GM18951 (cell line): ENCODE measurements around the gene GRAMD2B.

Experiments used
- POLR2A ChIP-seq: IDR thresholded peaks from 4 replicates; pipeline ENCODE4 v1.6.1; 2011; ENCODE audit warnings: mild to moderate bottlenecking; ENCODE audit not compliant: insufficient read length, insufficient read depth; ENCODE audit errors: extremely low read depth
- in situ Hi-C: fragments of 300-500 bp; cut with MboI; formaldehyde crosslinking; loops from one replicate; pipeline ENCODE4 v1.12.0; 2022; ENCODE audit warnings: low sequenced_read_pairs, mixed read lengths, inconsistent platforms; ENCODE audit not compliant: unreplicated experiment

Gene GRAMD2B

DNA sequence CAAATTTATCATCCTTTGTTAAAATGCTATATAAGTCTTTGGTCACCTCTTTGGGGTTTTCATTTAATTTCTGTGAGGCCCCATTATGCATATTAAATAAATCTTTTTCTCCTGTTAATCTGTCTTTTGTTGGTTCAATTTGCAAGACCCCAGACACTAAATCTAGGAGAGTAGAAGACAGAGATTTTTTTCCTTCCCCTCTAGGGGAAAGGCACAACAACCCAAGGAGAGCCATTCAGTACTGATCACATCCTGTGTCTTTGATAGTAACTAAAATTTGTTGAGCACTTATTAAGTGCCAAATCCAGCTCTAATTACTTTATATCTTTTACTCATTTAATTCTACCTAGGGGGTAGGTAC is 97.4 kb downstream of the GRAMD2B start:
- in situ Hi-C loops, result no loop called here
- no peak for TF ChIP-seq POLR2A

DNA sequence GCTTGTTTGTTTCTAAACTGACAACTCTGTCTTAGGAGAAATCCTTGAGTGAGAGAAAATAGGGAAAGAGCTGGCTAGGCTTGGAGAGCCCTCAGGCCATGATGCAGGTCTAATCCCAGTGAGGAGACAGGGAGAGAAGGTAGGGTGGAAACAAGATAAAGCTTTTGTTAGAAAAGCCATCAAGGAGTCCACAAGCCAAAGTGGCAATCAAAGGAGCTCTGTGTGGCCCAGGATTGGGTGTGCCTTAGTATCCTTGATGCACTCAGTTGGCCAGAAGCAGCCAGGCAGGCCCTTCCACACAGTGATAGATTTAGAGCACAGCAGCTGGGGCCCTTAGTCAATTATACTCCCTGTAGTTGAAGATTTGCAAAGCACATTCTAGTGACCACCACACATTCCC is 97.9 kb downstream of the GRAMD2B start:
- TF ChIP-seq POLR2A, result no peak
- in situ Hi-C loops, result no loop called here

- TF ChIP-seq POLR2A, result no peak
- in situ Hi-C loops, result no loop called here
Observed at GRCh38 chr5:126523818-126524510, 100.8 kb downstream of the GRAMD2B start.

DNA sequence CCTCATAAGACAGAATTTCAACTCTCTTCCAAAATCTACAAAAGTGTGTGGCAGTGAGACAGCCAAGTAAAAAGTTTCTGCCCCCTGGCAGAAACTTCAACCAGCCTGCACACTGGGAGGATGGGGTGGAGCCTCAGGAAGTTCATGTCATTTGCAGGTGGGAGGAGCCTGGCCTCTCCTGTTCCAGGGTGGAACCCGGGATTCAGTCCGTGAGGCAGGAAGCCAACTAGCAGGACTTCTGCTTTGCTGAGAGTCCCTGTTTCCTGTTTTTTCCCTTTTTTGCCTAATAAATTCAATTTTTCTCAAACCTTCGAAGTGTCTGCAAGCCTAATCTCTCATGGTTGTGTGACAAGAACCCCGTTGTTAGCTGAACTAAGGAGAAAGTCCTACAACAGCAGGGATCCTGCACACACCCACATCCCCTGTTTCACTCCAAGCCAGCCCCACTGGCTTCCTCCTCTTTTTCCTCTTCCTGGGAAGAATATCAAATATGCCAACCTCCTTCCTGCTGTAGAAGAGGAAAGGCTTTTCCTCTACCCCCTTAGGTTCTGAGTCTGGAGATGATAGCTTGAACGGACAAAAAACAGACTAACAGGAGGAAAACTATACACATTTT is 102.5 kb downstream of the GRAMD2B start:
- no peak for TF ChIP-seq POLR2A
- in situ Hi-C loops, result no loop called here

GRCh38 chr5:126526493-126526892 is 103.3 kb downstream of the GRAMD2B start:
- in situ Hi-C loops, result no loop called here
- TF ChIP-seq POLR2A, result no peak

DNA sequence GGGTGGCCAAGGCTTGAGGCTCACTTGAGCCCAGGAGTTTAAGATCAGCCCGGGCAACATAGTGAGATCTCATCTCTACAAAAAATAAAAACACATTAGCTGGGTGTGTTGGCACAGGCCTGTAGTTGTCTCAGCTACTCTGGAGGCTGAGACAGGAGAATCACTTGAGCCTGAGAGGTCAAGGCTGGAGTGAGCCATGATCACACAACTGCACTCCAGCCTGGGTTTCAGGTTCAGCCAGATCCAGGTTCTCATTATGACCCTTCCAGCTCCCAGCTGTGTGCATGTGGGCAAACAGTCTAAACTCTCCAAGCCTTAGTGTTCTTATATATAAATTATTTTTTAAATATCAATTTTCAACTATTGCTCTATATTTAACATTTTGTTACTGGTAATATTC is 103.9 kb downstream of the GRAMD2B start:
- TF ChIP-seq POLR2A, result no peak
- in situ Hi-C loops, result no loop called here

- in situ Hi-C loops, result no loop called here
- no peak for TF ChIP-seq POLR2A
Observed at GRCh38 chr5:126527892-126528291, 104.7 kb downstream of the GRAMD2B start.

DNA sequence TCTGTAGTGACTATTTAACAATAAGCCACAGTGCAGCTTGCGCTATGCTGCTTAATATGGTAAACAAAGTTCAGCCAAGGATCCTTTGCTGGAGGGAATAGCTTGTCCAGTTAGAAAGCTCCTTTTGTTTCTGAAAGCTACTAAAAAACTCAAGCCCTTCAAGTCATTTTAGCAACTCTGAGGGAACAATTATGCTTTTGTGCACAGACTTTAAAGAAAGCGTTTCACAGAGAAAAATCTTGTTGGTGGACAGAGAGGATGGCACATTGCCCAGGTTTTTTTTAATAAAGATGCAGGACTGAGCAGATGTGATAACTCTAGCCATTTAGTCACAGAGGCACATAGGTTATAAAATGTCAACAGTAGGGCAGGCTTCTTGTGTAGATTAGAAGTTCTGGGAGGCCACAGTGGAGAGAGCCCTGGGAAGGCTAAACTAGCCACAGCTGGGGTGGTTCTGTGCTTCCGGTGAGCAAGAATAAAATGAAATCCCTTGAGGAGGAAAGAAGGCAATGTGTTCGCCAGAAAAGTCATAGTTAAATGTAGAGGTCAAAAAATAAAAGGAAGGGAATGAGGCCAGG is 108.4 kb downstream of the GRAMD2B start:
- in situ Hi-C loops, result loop anchor here (10.0 kb wide), 1 partner anchor 177 kb away; no protein-coding TSS in a partner anchor
- no peak for TF ChIP-seq POLR2A

GRCh38 chr5:126534553-126534952 is 111.3 kb downstream of the GRAMD2B start:
- in situ Hi-C loops, result loop anchor here (10.0 kb wide), 1 partner anchor 180 kb away; no protein-coding TSS in a partner anchor
- no peak for TF ChIP-seq POLR2A

- in situ Hi-C loops, result loop anchor here (10.0 kb wide), 1 partner anchor 181 kb away; no protein-coding TSS in a partner anchor
- TF ChIP-seq POLR2A, result no peak
Observed at GRCh38 chr5:126535856-126536545, 112.8 kb downstream of the GRAMD2B start.

DNA sequence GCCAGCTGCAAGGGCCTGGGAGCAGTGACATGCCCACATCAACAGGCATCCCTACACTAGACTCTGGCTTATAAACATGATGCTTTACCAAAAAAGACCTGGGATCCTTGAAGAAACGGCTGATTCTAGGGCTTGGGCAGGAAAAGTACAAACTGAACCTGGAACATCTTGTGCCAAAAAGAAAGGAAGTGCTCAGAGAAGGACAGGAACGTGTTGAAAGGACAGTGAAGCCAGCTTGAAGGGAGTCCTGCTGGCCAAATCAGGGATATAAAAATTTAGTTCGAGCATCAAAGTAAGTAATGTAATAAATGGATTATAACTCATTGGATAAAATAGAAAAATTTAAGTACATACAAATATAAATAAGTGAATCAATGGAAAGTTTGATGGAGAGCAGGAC is 113.7 kb downstream of the GRAMD2B start:
- TF ChIP-seq POLR2A, result no peak
- in situ Hi-C loops, result loop anchor here (10.0 kb wide), 1 partner anchor 182 kb away; no protein-coding TSS in a partner anchor

DNA sequence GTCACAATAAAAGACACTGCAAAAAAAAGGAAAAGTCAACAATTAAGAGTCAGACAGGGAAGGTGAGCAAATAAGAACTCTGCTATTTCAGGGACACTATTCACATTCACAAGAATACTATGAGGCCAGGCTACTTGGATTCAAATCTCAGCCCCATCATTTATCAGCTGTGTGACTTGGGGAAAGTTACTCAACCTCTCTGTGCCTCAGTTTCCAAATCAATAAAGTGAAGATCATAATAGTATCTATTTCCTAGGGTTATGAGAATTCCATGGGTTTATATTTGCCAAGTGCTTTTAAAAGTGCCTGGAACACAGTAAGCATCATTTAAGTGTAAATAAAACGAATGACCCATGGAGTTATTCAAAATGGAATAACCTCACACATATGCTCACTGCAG is 115.4 kb downstream of the GRAMD2B start:
- TF ChIP-seq POLR2A, result no peak
- in situ Hi-C loops, result loop anchor here (10.0 kb wide), 1 partner anchor 184 kb away; no protein-coding TSS in a partner anchor

GRCh38 chr5:126540631-126541030 is 117.4 kb downstream of the GRAMD2B start:
- no peak for TF ChIP-seq POLR2A
- in situ Hi-C loops, result no loop called here

- in situ Hi-C loops, result no loop called here
- TF ChIP-seq POLR2A, result no peak
Observed at GRCh38 chr5:126542441-126542840, 119.2 kb downstream of the GRAMD2B start.

- in situ Hi-C loops, result no loop called here
- TF ChIP-seq POLR2A, result no peak
Observed at GRCh38 chr5:126543009-126543408, 119.8 kb downstream of the GRAMD2B start.
